22Rv1 (cell line): ENCODE measurements around the gene TMTC2.

Source experiments
- CTCF ChIP-seq: fragments of 450-650 bp; IDR thresholded peaks from 2 replicates; pipeline ENCODE4 v1.5.1; 2017; ENCODE audit warnings: mild to moderate bottlenecking
- ZFX ChIP-seq: fragments of 450-650 bp; IDR thresholded peaks from 2 replicates; pipeline ENCODE4 v1.6.1; 2017; ENCODE audit warnings: antibody characterized with exemption, borderline replicate concordance

GRCh38 chr12:83150465-83151189, 463.9 kb downstream of the TMTC2 start:
- TF ChIP-seq CTCF = no peak
- no peak for TF ChIP-seq ZFX
